GM18909 (cell line): Measurements from ENCODE around the gene IL27RA.
"Not testable (repeated sequence)": the region's sequence is repeated elsewhere in the genome, so short reads cannot be mapped to it uniquely, and the experiment has no call there.

Experiments used
- ATAC-seq: cut with Tn5 transposase; IDR thresholded peaks from one replicate; pipeline ENCODE4 v1.9.1; 2021; ENCODE audit warnings: mild to moderate bottlenecking; ENCODE audit not compliant: unreplicated experiment, poor library complexity

IL27RA gene

GRCh38 chr19:13998426-13998825, 33.1 kb upstream of the IL27RA start:
- ATAC-seq, result no peak

GRCh38 chr19:13999085-13999484, 32.5 kb upstream of the IL27RA start:
- no peak for ATAC-seq

- no peak for ATAC-seq
Observed at GRCh38 chr19:14000691-14001375, 30.7 kb upstream of the IL27RA start.

GRCh38 chr19:14002571-14003250, 28.9 kb upstream of the IL27RA start:
- ATAC-seq, result no peak

GRCh38 chr19:14003251-14004055, 28.1 kb upstream of the IL27RA start:
- ATAC-seq, result no peak

GRCh38 chr19:14004619-14005348, 26.8 kb upstream of the IL27RA start:
- no peak for ATAC-seq

- ATAC-seq, result peak; percentile 45
Observed at GRCh38 chr19:14005349-14006084, 26.0 kb upstream of the IL27RA start.

- peak; percentile 75 for ATAC-seq
Observed at GRCh38 chr19:14006085-14006765, 25.3 kb upstream of the IL27RA start, which contains the start of gene RFX1. Gene RFX1 (minus strand): TSS chr19:14006320. CDS start chr19:13993843, 12,477 bp downstream.

GRCh38 chr19:14006766-14007562, 24.6 kb upstream of the IL27RA start:
- peak; percentile 38 for ATAC-seq

GRCh38 chr19:14012378-14012915, 19.1 kb upstream of the IL27RA start:
- ATAC-seq, result no peak

GRCh38 chr19:14015524-14016035, 16.0 kb upstream of the IL27RA start:
- peak; percentile 81 for ATAC-seq

- no peak for ATAC-seq
Observed at GRCh38 chr19:14019100-14019499, 12.5 kb upstream of the IL27RA start.

GRCh38 chr19:14019739-14020138, 11.8 kb upstream of the IL27RA start:
- not testable (repeated sequence) for ATAC-seq

- ATAC-seq, result no peak
Observed at GRCh38 chr19:14021474-14021873, 10.1 kb upstream of the IL27RA start.

- no peak for ATAC-seq
Observed at GRCh38 chr19:14022469-14022868, 9.1 kb upstream of the IL27RA start.

GRCh38 chr19:14023404-14024235, 7.9 kb upstream of the IL27RA start:
- no peak for ATAC-seq

GRCh38 chr19:14026652-14027192, 4.8 kb upstream of the IL27RA start:
- not testable (repeated sequence) for ATAC-seq
